ENCODE results near the gene FAM184B. TPM values are rescaled to one million over a fixed set of nuclear protein-coding genes. Genes with fewer than 3 reads are reported as not detected.

FAM184B gene
- total RNA-seq, 1 donor from 2014 or later, result not detected

Other genes with a start within 250 kb of the FAM184B start
- gene LAP3, start 204.4 kb downstream of the FAM184B start, total RNA-seq, result 59.6 TPM
- 39.1 TPM for gene MED28, start 167.0 kb downstream of the FAM184B start, total RNA-seq
- 51.7 TPM for gene DCAF16, start 29.1 kb upstream of the FAM184B start, total RNA-seq
- gene NCAPG, start 29.4 kb upstream of the FAM184B start, total RNA-seq, result 0.94 TPM
- 10.5 TPM for gene LCORL, start 240.1 kb upstream of the FAM184B start, total RNA-seq

Measured in ureter (tissue), 1 donor.